ENCODE data around the gene AURKB. TPM values are rescaled to one million over a fixed set of nuclear protein-coding genes. Genes with fewer than 3 reads are reported as not detected.

The AURKB gene
- total and polyA plus RNA-seq, 10 of the 15 experiments (the other 5 are each of a cell fraction or from before 2014, with no cell fraction given), result 52.7 to 209 (median 128) TPM

DNA sequence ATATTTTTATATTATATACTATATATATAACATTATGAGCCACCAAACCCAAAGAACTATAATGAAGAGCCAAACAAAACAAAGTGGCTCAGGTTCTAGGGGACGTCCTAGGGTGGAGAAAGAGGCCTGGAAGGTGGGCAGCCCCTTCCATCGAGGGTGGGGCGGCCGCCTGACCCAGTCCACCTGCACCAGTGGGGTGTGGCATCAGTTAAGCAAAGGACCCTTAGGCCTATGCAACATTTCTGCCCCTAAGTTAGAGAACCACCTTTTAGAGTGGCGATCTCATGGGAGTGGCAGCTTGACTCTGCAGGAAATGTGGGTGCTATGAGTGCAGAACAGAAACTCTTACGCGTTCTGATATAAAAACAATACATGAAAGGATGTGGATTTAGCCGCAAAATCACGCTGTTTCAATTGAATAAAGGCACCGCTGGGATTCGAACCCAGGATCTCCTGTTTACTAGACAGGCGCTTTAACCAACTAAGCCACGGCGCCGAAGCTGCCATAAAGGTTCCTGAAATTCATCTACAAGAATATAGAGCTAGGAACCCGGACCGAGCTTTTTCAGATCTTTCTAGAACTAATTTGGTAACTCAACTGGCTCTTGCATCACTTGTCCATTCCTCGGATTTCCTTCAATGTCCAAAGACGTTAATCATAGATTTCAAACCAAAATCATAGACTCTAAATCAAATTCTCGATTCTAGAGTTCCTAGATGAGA lies 15.6 kb upstream of the AURKB start (continued):
- TF ChIP-seq ATF7 (IDR thresholded peaks at IDR 0.05; ENCODE audit: low read depth), result no peak
- no peak for TF ChIP-seq HCFC1 (IDR thresholded peaks at IDR 0.05; ENCODE audit: low read length)
- TF ChIP-seq GABPA (IDR thresholded peaks at IDR 0.05; ENCODE audit: low read depth), result peak; percentile 58; the same call in 1 of the 2 replicates
- TF ChIP-seq ESRRA (IDR thresholded peaks at IDR 0.05; ENCODE audit: low read length), result no peak
- TF ChIP-seq SREBF2 (IDR thresholded peaks at IDR 0.05; ENCODE audit: low read length), result peak; percentile 89
- no peak for TF ChIP-seq SMAD1 (IDR thresholded peaks at IDR 0.05; ENCODE audit: low read depth, partially characterized antibody)
- TF ChIP-seq MEF2A (IDR thresholded peaks at IDR 0.05; ENCODE audit: insufficient read depth, low read depth, low read length), result no peak
- TF ChIP-seq TBL1XR1 (IDR thresholded peaks at IDR 0.05; ENCODE audit: low read depth, low read length), result peak; percentile 23; the same call in 1 of the 2 replicates
- TF ChIP-seq, protein P1, sequence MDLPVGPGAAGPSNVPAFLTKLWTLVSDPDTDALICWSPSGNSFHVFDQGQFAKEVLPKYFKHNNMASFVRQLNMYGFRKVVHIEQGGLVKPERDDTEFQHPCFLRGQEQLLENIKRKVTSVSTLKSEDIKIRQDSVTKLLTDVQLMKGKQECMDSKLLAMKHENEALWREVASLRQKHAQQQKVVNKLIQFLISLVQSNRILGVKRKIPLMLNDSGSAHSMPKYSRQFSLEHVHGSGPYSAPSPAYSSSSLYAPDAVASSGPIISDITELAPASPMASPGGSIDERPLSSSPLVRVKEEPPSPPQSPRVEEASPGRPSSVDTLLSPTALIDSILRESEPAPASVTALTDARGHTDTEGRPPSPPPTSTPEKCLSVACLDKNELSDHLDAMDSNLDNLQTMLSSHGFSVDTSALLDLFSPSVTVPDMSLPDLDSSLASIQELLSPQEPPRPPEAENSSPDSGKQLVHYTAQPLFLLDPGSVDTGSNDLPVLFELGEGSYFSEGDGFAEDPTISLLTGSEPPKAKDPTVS (IDR thresholded peaks at IDR 0.05; ENCODE audit: low read depth, low read length), result peak; percentile 73; the same call in 1 of the 2 replicates
- TF ChIP-seq ZNF207 (IDR thresholded peaks at IDR 0.05; ENCODE audit: borderline replicate concordance), result 0 out of 2 replicates have a peak, but pooled peaks have one; percentile 21
- TF ChIP-seq RAD21 (IDR thresholded peaks at IDR 0.05; ENCODE audit: insufficient read depth, low read depth, low read length), result no peak
- peak; percentile 21 for TF ChIP-seq KLF5 (IDR thresholded peaks at IDR 0.05; ENCODE audit: partially characterized antibody)
- no peak for TF ChIP-seq ASH2L (IDR thresholded peaks at IDR 0.05; ENCODE audit: borderline replicate concordance, low read depth)
- TF ChIP-seq RFX5 (IDR thresholded peaks at IDR 0.05; ENCODE audit: low read depth, low read length), result no peak
- TF ChIP-seq NFYA (IDR thresholded peaks at IDR 0.05; ENCODE audit: borderline replicate concordance, low read depth, low read length), result no peak
- TF ChIP-seq, protein P2, sequence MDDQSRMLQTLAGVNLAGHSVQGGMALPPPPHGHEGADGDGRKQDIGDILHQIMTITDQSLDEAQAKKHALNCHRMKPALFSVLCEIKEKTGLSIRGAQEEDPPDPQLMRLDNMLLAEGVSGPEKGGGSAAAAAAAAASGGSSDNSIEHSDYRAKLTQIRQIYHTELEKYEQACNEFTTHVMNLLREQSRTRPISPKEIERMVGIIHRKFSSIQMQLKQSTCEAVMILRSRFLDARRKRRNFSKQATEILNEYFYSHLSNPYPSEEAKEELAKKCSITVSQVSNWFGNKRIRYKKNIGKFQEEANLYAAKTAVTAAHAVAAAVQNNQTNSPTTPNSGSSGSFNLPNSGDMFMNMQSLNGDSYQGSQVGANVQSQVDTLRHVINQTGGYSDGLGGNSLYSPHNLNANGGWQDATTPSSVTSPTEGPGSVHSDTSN (IDR thresholded peaks at IDR 0.05; ENCODE audit: insufficient replicate concordance, low read depth, low read length), result no peak
- no peak for TF ChIP-seq KAT2A (conservative IDR thresholded peaks at IDR 0.05; ENCODE audit: control insufficient read depth, low read depth, low read length)
- no peak for TF ChIP-seq STAT1 (conservative IDR thresholded peaks at IDR 0.05)
- TF ChIP-seq, protein P3, sequence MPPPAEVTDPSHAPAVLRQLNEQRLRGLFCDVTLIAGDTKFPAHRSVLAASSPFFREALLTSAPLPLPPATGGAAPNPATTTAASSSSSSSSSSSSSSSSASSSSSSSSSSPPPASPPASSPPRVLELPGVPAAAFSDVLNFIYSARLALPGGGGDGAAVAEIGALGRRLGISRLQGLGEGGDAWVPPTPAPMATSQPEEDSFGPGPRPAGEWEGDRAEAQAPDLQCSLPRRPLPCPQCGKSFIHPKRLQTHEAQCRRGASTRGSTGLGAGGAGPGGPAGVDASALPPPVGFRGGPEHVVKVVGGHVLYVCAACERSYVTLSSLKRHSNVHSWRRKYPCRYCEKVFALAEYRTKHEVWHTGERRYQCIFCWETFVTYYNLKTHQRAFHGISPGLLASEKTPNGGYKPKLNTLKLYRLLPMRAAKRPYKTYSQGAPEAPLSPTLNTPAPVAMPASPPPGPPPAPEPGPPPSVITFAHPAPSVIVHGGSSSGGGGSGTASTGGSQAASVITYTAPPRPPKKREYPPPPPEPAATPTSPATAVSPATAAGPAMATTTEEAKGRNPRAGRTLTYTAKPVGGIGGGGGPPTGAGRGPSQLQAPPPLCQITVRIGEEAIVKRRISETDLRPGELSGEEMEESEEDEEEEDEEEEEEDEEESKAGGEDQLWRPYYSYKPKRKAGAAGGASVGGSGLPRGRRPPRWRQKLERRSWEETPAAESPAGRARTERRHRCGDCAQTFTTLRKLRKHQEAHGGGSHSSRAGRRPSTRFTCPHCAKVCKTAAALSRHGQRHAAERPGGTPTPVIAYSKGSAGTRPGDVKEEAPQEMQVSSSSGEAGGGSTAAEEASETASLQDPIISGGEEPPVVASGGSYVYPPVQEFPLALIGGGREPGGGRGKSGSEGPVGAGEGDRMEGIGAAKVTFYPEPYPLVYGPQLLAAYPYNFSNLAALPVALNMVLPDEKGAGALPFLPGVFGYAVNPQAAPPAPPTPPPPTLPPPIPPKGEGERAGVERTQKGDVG (CRISPR knock-in tag; IDR thresholded peaks at IDR 0.05), result no peak
- no peak for TF ChIP-seq EZH2 (IDR thresholded peaks at IDR 0.05; ENCODE audit: borderline replicate concordance, control insufficient read depth, low read depth, low read length)
- TF ChIP-seq HDAC2 (IDR thresholded peaks at IDR 0.05), result peak; percentile 15; the same call in 1 of the 2 replicates
- no peak for TF ChIP-seq MXI1 (IDR thresholded peaks at IDR 0.05; ENCODE audit: low read depth, low read length)
- TF ChIP-seq SIN3A (IDR thresholded peaks at IDR 0.05; ENCODE audit: low read depth, low read length), result no peak

Measured in GM12878 (cell line).